IPS-18c (cell line): ENCODE measurements around the gene BPI.

ENCODE experiments used
- H3K4me3 ChIP-seq: 2 replicates; pipeline ENCODE4 v1.7.0; 2013; ENCODE audit warnings: low read depth, mild to moderate bottlenecking, low read length, moderate library complexity; ENCODE audit not compliant: insufficient read depth
- H3K9me3 ChIP-seq: one replicate; pipeline ENCODE4 v1.6.1; 2013; ENCODE audit warnings: mild to moderate bottlenecking, low read length, moderate library complexity; ENCODE audit not compliant: control insufficient read depth, insufficient read depth

The BPI gene

GRCh38 chr20:38294076-38294591 is 9.8 kb upstream of the BPI start:
- no peaks in the 10 kb centered on the region for H3K9me3 ChIP-seq
- no peak overlapping the region for H3K4me3 ChIP-seq

- no peaks in the 10 kb centered on the region for H3K9me3 ChIP-seq
- H3K4me3 ChIP-seq = no peak overlapping the region
Observed at GRCh38 chr20:38295811-38296210, 8.1 kb upstream of the BPI start.

- Histone ChIP-seq H3K4me3 (no peak overlapping the region), H3K9me3 (no peaks in the 10 kb centered on the region)
Observed at GRCh38 chr20:38296433-38296832, 7.5 kb upstream of the BPI start.

GRCh38 chr20:38297916-38298674 is 5.9 kb upstream of the BPI start:
- no peak overlapping the region for H3K4me3 ChIP-seq
- no peaks in the 10 kb centered on the region for H3K9me3 ChIP-seq

- Histone ChIP-seq H3K4me3 (no peak overlapping the region), H3K9me3 (no peaks in the 10 kb centered on the region)
Observed at GRCh38 chr20:38298768-38299288, 5.1 kb upstream of the BPI start.

- Histone ChIP-seq H3K9me3 (no peaks in the 10 kb centered on the region), H3K4me3 (no peak overlapping the region)
Observed at GRCh38 chr20:38299963-38300362, 4.0 kb upstream of the BPI start.

- Histone ChIP-seq H3K4me3 (no peak overlapping the region), H3K9me3 (no peaks in the 10 kb centered on the region)
Observed at GRCh38 chr20:38300438-38300837, 3.5 kb upstream of the BPI start.

- no peaks in the 10 kb centered on the region for H3K9me3 ChIP-seq
- H3K4me3 ChIP-seq = no peak overlapping the region
Observed at GRCh38 chr20:38301309-38301708, 2.6 kb upstream of the BPI start.

- no peaks in the 10 kb centered on the region for H3K9me3 ChIP-seq
Observed at GRCh38 chr20:38302786-38303185, 1.2 kb upstream of the BPI start.

GRCh38 chr20:38304845-38305447 is 990 bp downstream of the BPI start:
- no peak overlapping the region for H3K4me3 ChIP-seq
- no peaks in the 10 kb centered on the region for H3K9me3 ChIP-seq

More at GRCh38 chr20:38302786-38303185, 1.2 kb upstream of the BPI start:
- H3K4me3 ChIP-seq = no peak overlapping the region

- Histone ChIP-seq H3K4me3 (no peak overlapping the region), H3K9me3 (no peaks in the 10 kb centered on the region)
Observed at GRCh38 chr20:38305541-38305940, 1.6 kb downstream of the BPI start.

- Histone ChIP-seq H3K9me3 (no peaks in the 10 kb centered on the region), H3K4me3 (no peak overlapping the region)
Observed at GRCh38 chr20:38306379-38306778, 2.4 kb downstream of the BPI start.

GRCh38 chr20:38307371-38308046 is 3.6 kb downstream of the BPI start:
- no peak overlapping the region for H3K4me3 ChIP-seq
- H3K9me3 ChIP-seq = no peaks in the 10 kb centered on the region

- Histone ChIP-seq H3K9me3 (no peaks in the 10 kb centered on the region), H3K4me3 (no peak overlapping the region)
Observed at GRCh38 chr20:38308047-38308438, 4.1 kb downstream of the BPI start.

- Histone ChIP-seq H3K9me3 (no peaks in the 10 kb centered on the region), H3K4me3 (no peak overlapping the region)
Observed at GRCh38 chr20:38308447-38308846, 4.5 kb downstream of the BPI start.

- Histone ChIP-seq H3K9me3 (no peaks in the 10 kb centered on the region), H3K4me3 (no peak overlapping the region)
Observed at GRCh38 chr20:38311091-38311490, 7.1 kb downstream of the BPI start.

GRCh38 chr20:38311491-38311890 is 7.5 kb downstream of the BPI start:
- Histone ChIP-seq H3K9me3 (no peaks in the 10 kb centered on the region), H3K4me3 (no peak overlapping the region)

GRCh38 chr20:38313676-38314075 is 9.7 kb downstream of the BPI start:
- Histone ChIP-seq H3K9me3 (no peaks in the 10 kb centered on the region), H3K4me3 (no peak overlapping the region)
